GM12878 (cell line): Measurements from ENCODE around the gene SPTY2D1. TPM values are rescaled to one million over a fixed set of nuclear protein-coding genes. Genes with fewer than 3 reads are reported as not detected.

Source experiments
- ATAC-seq: fragments of 200-7000 bp; cut with Tn5 transposase; 3 replicates; pipeline ENCODE4 v1.9.1; 2020; ENCODE audit warnings: mild to moderate bottlenecking, moderate library complexity
- Bru-seq: library from RNA; stranded (reverse); fragments of 400-500 nt; gene quantifications from one replicate; lab custom pipeline; 2021; lab: Mats Ljungman, UMichigan
- BruChase-seq, 2 experiments: library from RNA; stranded (reverse); fragments of 400-500 nt; gene quantifications; one replicate each; lab custom pipeline; 2021; lab: Mats Ljungman, UMichigan
- BruUV-seq: library from RNA; stranded (reverse); fragments of 400-500 nt; replicated peaks from 2 replicates; lab custom pipeline; 2021; lab: Mats Ljungman, UMichigan
- CTCF ChIA-PET: fragments of 300-600 bp; sonication (Branson Sonifier 250); formaldehyde crosslinking; extraction: SDS; loops from one replicate; lab custom pipeline; 2021; ENCODE audit warnings: inconsistent platforms; lab: Yijun Ruan, JAX
- POLR2A ChIA-PET: fragments of 350-600 bp; formaldehyde crosslinking; extraction: SDS; loops from one replicate; lab custom pipeline; 2021; ENCODE audit warnings: inconsistent platforms; lab: Charles Lee
- RAD21 ChIA-PET: fragments of 300-600 bp; sonication (Branson Sonifier 250); formaldehyde crosslinking; loops from one replicate; lab custom pipeline; 2023; ENCODE audit warnings: antibody characterized with exemption; ENCODE audit not compliant: unreplicated experiment; lab: Charles Lee
- SMC1A ChIA-PET: fragments of 300-600 bp; sonication (Branson Sonifier 250); formaldehyde crosslinking; loops from one replicate; lab custom pipeline; 2023; ENCODE audit not compliant: unreplicated experiment, uncharacterized antibody; lab: Charles Lee
- DNase-seq: peaks from one replicate; pipeline ENCODE4 v3.0.0-alpha.2; 2011; ENCODE audit warnings: low read depth, low spot score
- FAIRE-seq: peaks from 3 replicates; lab custom pipeline; 2011; peaks lifted over from hg19 to GRCh38; lab: Jason Lieb, UNC
- H2AFZ ChIP-seq: 2 replicates; pipeline ENCODE4 v1.6.0; 2011; ENCODE audit warnings: low read depth, low read length, control low read depth; ENCODE audit not compliant: control insufficient read depth
- H3K27ac ChIP-seq: 2 replicates; pipeline ENCODE4 v1.5.1; 2011; ENCODE audit warnings: control low read depth; ENCODE audit not compliant: control insufficient read depth, insufficient read depth
- H3K27me3 ChIP-seq, 2 experiments: replicated peaks in 1 of 2; 2 replicates each; pipeline versions ENCODE4 v1.6.0 to v1.6.1; 2011; ENCODE audit warnings: low read length in 1 of 2; ENCODE audit not compliant: control insufficient read depth in 2 of 2, insufficient read depth in 2 of 2
- H3K36me3 ChIP-seq, 2 experiments: 2 replicates each; pipeline ENCODE4 v1.5.1; 2011; ENCODE audit warnings: low read length in 1 of 2; ENCODE audit not compliant: control insufficient read depth in 2 of 2, insufficient read depth in 2 of 2
- H3K4me1 ChIP-seq: 2 replicates; pipeline ENCODE4 v1.6.1; 2011; ENCODE audit warnings: mild to moderate bottlenecking, low read length, moderate library complexity, mixed read lengths; ENCODE audit not compliant: control insufficient read depth, insufficient read depth
- H3K4me2 ChIP-seq: 2 replicates; pipeline ENCODE4 v1.6.0; 2011; ENCODE audit warnings: control low read depth; ENCODE audit not compliant: control insufficient read depth, insufficient read depth
- H3K4me3 ChIP-seq: fragments of 200-600 bp; sonication (generic); 2 replicates; pipeline ENCODE4 v1.5.1; 2016
- H3K79me2 ChIP-seq: 2 replicates; pipeline ENCODE4 v1.6.0; 2011; ENCODE audit warnings: low read length; ENCODE audit not compliant: control insufficient read depth, insufficient read depth
- H3K9ac ChIP-seq: 2 replicates; pipeline ENCODE4 v1.8.0; 2011; ENCODE audit warnings: low read length, control low read depth, mixed read lengths; ENCODE audit not compliant: control insufficient read depth, insufficient read depth
- H3K9me3 ChIP-seq: replicated peaks from 3 replicates; pipeline ENCODE4 v1.5.1; 2011; ENCODE audit warnings: mild to moderate bottlenecking, low read length; ENCODE audit not compliant: control insufficient read depth, insufficient read depth
- H4K20me1 ChIP-seq: 2 replicates; pipeline ENCODE4 v1.6.0; 2011; ENCODE audit not compliant: control insufficient read depth, insufficient read depth
- ASH2L ChIP-seq: fragments of 300-600, 200-600 bp; sonication (generic); IDR thresholded peaks from 2 replicates; pipeline ENCODE4 v1.6.1; 2017; ENCODE audit warnings: low read depth, mild to moderate bottlenecking, borderline replicate concordance
- CEBPB ChIP-seq, 2 experiments: fragments of 150-350 bp in 1 of 2; IDR thresholded peaks; 2 replicates each; pipeline ENCODE4 v1.6.1; 2012 to 2014; ENCODE audit warnings: low read depth in 2 of 2, low read length in 2 of 2, borderline replicate concordance in 1 of 2, inconsistent platforms in 1 of 2
- CREM ChIP-seq: IDR thresholded peaks from 2 replicates; pipeline ENCODE4 v1.6.1; 2014; ENCODE audit warnings: antibody characterized with exemption, low read depth
- EGR1 ChIP-seq, 2 experiments: IDR thresholded peaks; 1 replicate in 1 of 2; 2 replicates in 1 of 2; pipeline ENCODE4 v1.6.1; 2011 to 2012; ENCODE audit warnings: low read depth in 2 of 2, low read length in 2 of 2, borderline replicate concordance in 1 of 2, mild to moderate bottlenecking in 1 of 2, moderate library complexity in 1 of 2
- GABPA ChIP-seq: IDR thresholded peaks from 2 replicates; pipeline ENCODE4 v1.6.1; 2014; ENCODE audit warnings: antibody characterized with exemption, low read depth, mild to moderate bottlenecking, inconsistent platforms
- GATAD2B ChIP-seq: fragments of 450-650 bp; conservative IDR thresholded peaks from 2 replicates; pipeline ENCODE4 v1.6.1; 2017; ENCODE audit warnings: low read depth, mild to moderate bottlenecking, moderate library complexity
- MTA2 ChIP-seq: fragments of 450-650 bp; IDR thresholded peaks from 2 replicates; pipeline ENCODE4 v1.6.1; 2016; ENCODE audit warnings: low read depth, mild to moderate bottlenecking, moderate library complexity
- RELA ChIP-seq: fragments of 450-650 bp; IDR thresholded peaks from 2 replicates; pipeline ENCODE4 v1.8.0; 2014; ENCODE audit warnings: borderline replicate concordance; ENCODE audit not compliant: partially characterized antibody
- SP1 ChIP-seq: IDR thresholded peaks from one replicate; pipeline ENCODE4 v1.6.1; 2011; ENCODE audit warnings: low read depth, low read length
- SREBF1 ChIP-seq: IDR thresholded peaks from 2 replicates; pipeline ENCODE4 v1.6.1; 2012; ENCODE audit warnings: mild to moderate bottlenecking, low read length
- ZBTB4 ChIP-seq: fragments of 450-650 bp; formaldehyde crosslinking; IDR thresholded peaks from 2 replicates; pipeline ENCODE4 v1.4.0; 2022; ENCODE audit warnings: mild to moderate bottlenecking, moderate library complexity
- ZSCAN29 ChIP-seq: fragments of 450-650 bp; IDR thresholded peaks from 2 replicates; pipeline ENCODE4 v1.6.1; 2017; ENCODE audit warnings: mild to moderate bottlenecking, moderate library complexity
- WGBS: methylation state at CpG from one replicate; pipeline ENCODE4 v1.1.6; 2016; ENCODE audit warnings: low lambda C conversion rate; ENCODE audit not compliant: insufficient replicate concordance, insufficient coverage; ENCODE audit errors: missing lambda C conversion rate; 5-methylcytosine and 5-hydroxymethylcytosine counted together
- in situ Hi-C: fragments of 300-500 bp; cut with MboI; formaldehyde crosslinking; loops from 9 replicates; pipeline ENCODE4 v1.14.3; 2018; ENCODE audit warnings: mixed read lengths
- intact Hi-C: fragments of 100-400 bp; cut with micrococcal nuclease; formaldehyde crosslinking; loops from one replicate; pipeline ENCODE4 v1.14.2; 2022; ENCODE audit not compliant: unreplicated experiment
- long read RNA-seq, 2 experiments: library from polyadenylated mRNA; unstranded; transcript quantifications; one replicate each; pipeline ENCODE4 v2.0.0, GENCODE V29; 2019 to 2020
- polyA minus RNA-seq, 3 experiments: library from RNA; depleted of rRNA, polyadenylated mRNA; stranded (reverse); fragments of >200 nt; gene quantifications; 2 replicates each; pipeline ENCODE4 v1.2.3, GENCODE V29; 2011
- polyA plus RNA-seq, 11 experiments: library from polyadenylated mRNA; depleted of rRNA in 4 of 11; unstranded in 6 of 11; stranded (reverse) in 5 of 11; fragments of >200 nt; fragmentation: Nextera tagmentation in 4 of 11; fragmentation: Illumina TruSeq in 1 of 11; extraction: Ambion mirVana in 4 of 11; extraction: Trizol in 1 of 11; gene quantifications; 1 replicate in 1 of 11; 2 replicates in 10 of 11; pipeline versions ENCODE4 v1.2.1 to v1.2.3, GENCODE V29; 2011 to 2016; ENCODE audit warnings: inconsistent platforms in 2 of 11, missing spikeins in 2 of 11, low read depth in 1 of 11
- total RNA-seq, 4 experiments: library from RNA; depleted of rRNA in 3 of 4; stranded (reverse); fragments of >200 nt in 3 of 4; fragmentation: Illumina TruSeq in 1 of 4; extraction: Trizol in 1 of 4; gene quantifications; 2 replicates each; pipeline versions ENCODE4 v1.2.1 to v1.2.3, GENCODE V29; 2013 to 2021

The SPTY2D1 gene
- total RNA-seq (2013; cell fraction: nucleolus; rRNA removed) = 19.2 and 21.6 TPM in 2 replicates
- total RNA-seq (2014; rRNA removed) (13.9 and 15.4 TPM in 2 replicates), total RNA-seq (2014; rRNA removed; fragmentation: Illumina TruSeq; extraction: Trizol) (20.3 and 21.2 TPM in 2 replicates), total RNA-seq (2021) (15.8 and 16.0 TPM in 2 replicates), polyA plus RNA-seq (2011; rRNA removed) (14.9 and 24.3 TPM in 2 replicates), polyA plus RNA-seq (2014; fragmentation: Illumina TruSeq; extraction: Trizol) (28.5 and 31.1 TPM in 2 replicates), polyA plus RNA-seq (2014; fragmentation: Nextera tagmentation; extraction: Ambion mirVana) (1 to 10 TPM; 4.6 to 4.7 TPM), polyA plus RNA-seq (2014; rRNA removed) (9.8 and 12.2 TPM in 2 replicates), polyA plus RNA-seq (2016; fragmentation: Nextera tagmentation; extraction: Ambion mirVana) (10 to 100 TPM; 18.2 to 18.6 TPM), polyA minus RNA-seq (2011; rRNA and poly(A)+ RNA removed) (11.6 and 23.3 TPM in 2 replicates), Bru-seq, nascent RNA (percentile 94 among the genes with signal in this experiment), BruChase-seq, experiment 1, labeled RNA remaining after a 6-hour chase (percentile 83 among the genes with signal in this experiment), BruChase-seq, experiment 2, labeled RNA remaining after a 2-hour chase (percentile 96 among the genes with signal in this experiment)
- polyA plus RNA-seq (2011; ENCODE audit: low read depth) = 8.6 TPM
- 12.8 and 16.4 TPM in 2 replicates for polyA plus RNA-seq (2011; cell fraction: cytosol; rRNA removed)
- 6.8 and 8.2 TPM in 2 replicates for polyA plus RNA-seq (2011; cell fraction: nucleus; rRNA removed)
- polyA plus RNA-seq (2012) = 13.0 and 13.5 TPM in 2 replicates
- 7.9 and 8.3 TPM in 2 replicates for polyA minus RNA-seq (2011; cell fraction: cytosol; rRNA and poly(A)+ RNA removed)
- polyA minus RNA-seq (2011; cell fraction: nucleus; rRNA and poly(A)+ RNA removed) = 3.3 and 5.6 TPM in 2 replicates
- long read RNA-seq, experiment 1, full-length matches to known transcripts = 2 of 4 reads
- long read RNA-seq, experiment 1, partial matches to known transcripts = 1 of 4 reads
- long read RNA-seq, experiment 1, other reads (novel, unspliced or antisense) = 1 of 4 reads
- long read RNA-seq, experiment 2, full-length matches to known transcripts = 31 of 58 reads
- long read RNA-seq, experiment 2, partial matches to known transcripts = 10 of 58 reads
- long read RNA-seq, experiment 2, other reads (novel, unspliced or antisense) = 17 of 58 reads

GRCh38 chr11:18634140-18635032, at the start of gene SPTY2D1:
SPTY2D1 (minus strand) TSS chr11:18634342; CDS start chr11:18634257, 85 bp downstream.
- under 1% methylated on average over 60 of the region's 60 CpGs for WGBS
- BruUV-seq = TSS peak; percentile 98
- no peaks in the 10 kb centered on the region for H4K20me1 ChIP-seq
- H3K79me2 ChIP-seq = peaks cover 34% of the 10 kb centered on the region
- ChIA-PET POLR2A (interaction anchor here (0.6 to 3.5 kb wide), 13 partner anchors 11 to 313 kb away, joined by 3 to 28 read pairs (median 6); partner anchors contain the start of genes HPS5, TSG101 and UEVLD), CTCF (interaction anchor here (0.5 to 6.9 kb wide), 13 partner anchors 16 to 702 kb away, joined by 3 to 80 read pairs (median 9); partner anchors contain the start of genes SAAL1 and UEVLD), RAD21 (interaction anchor here (0.5 to 5.5 kb wide), 17 partner anchors 17 to 390 kb away, joined by 3 to 77 read pairs (median 5); partner anchors contain the start of genes LDHA, TSG101 and UEVLD), SMC1A (interaction anchor here (0.6 to 11.1 kb wide), 13 partner anchors 17 to 313 kb away, joined by 3 to 188 read pairs (median 6); partner anchors contain the start of genes GTF2H1, HPS5 and UEVLD)
- DNase-seq (peak; percentile 93), ATAC-seq (peak; percentile 96), FAIRE-seq (peak; percentile 98)
- peak within 1 kb of the TSS; percentile 86 for H2AFZ ChIP-seq
- peak within 1 kb of the TSS; percentile 81 for H3K4me2 ChIP-seq
- no peaks in the 10 kb centered on the region for H3K27me3 ChIP-seq
- H3K4me3 ChIP-seq = peak within 1 kb of the TSS; percentile 99
- intact Hi-C loops (loop anchor here (1.0 to 10.0 kb wide), 5 partner anchors 18 to 310 kb away; partner anchors contain the start of genes GTF2H1, HPS5, TSG101 and UEVLD), in situ Hi-C loops (no loop called here)
- H3K9me3 ChIP-seq = no peaks in the 10 kb centered on the region
- peak within 1 kb of the TSS; percentile 89 for H3K27ac ChIP-seq
- H3K4me1 ChIP-seq = peaks cover 7% of the 10 kb centered on the region
- peak within 1 kb of the TSS; percentile 80 for H3K9ac ChIP-seq
- no peaks in the 10 kb centered on the region for H3K36me3 ChIP-seq
- TF ChIP-seq GABPA (peak; percentile 92), MTA2 (no peak), CREM (peak; percentile 98), SREBF1 (no peak), SP1 (peak; percentile 60), ZBTB4 (no peak; the same call in 1 of the 2 replicates), CEBPB (IDR thresholded peaks at IDR 0.05; ENCODE audit: borderline replicate concordance in 1 of 2, low read depth in 2 of 2, low read length in 2 of 2) (no peak), EGR1 (IDR thresholded peaks at IDR 0.05; ENCODE audit: borderline replicate concordance in 1 of 2, low read depth in 2 of 2, low read length in 2 of 2) (peak; percentile 86 to 88), ZSCAN29 (no peak), RELA (peak; percentile 27), ASH2L (no peak), GATAD2B (0 out of 2 replicates have a peak, but pooled peaks have one; percentile 38)
